PC-3 (cell line): ENCODE data around the gene ZNF516.

Experiments
- CTCF ChIP-seq: fragments of 300-600 bp; sonication (generic); conservative IDR thresholded peaks from 2 replicates; pipeline ENCODE4 v1.5.1; 2017; ENCODE audit warnings: antibody characterized with exemption, low read depth, mild to moderate bottlenecking, low read length
- EZH2phosphoT487 ChIP-seq: fragments of 300-600 bp; sonication (generic); IDR thresholded peaks from 2 replicates; pipeline ENCODE4 v1.6.1; 2018; ENCODE audit warnings: mild to moderate bottlenecking, antibody characterized with exemption, low read length, borderline replicate concordance

- TF ChIP-seq EZH2phosphoT487 = no peak
- TF ChIP-seq CTCF = no peak
Measured at GRCh38 chr18:76537621-76538020, 42.6 kb upstream of the ZNF516 start.
